A673 (cell line): ENCODE results near the gene STEAP1B. TPM values are rescaled to one million over a fixed set of nuclear protein-coding genes. Genes with fewer than 3 reads are reported as not detected.

Experiments used
- BruUV-seq: library from RNA; stranded (reverse); fragments of 400-500 nt; replicated peaks from 2 replicates; lab custom pipeline; 2021; lab: Mats Ljungman, UMichigan
- CTCF ChIA-PET: fragments of 300-600 bp; sonication (Branson Sonifier 250); formaldehyde crosslinking; loops from one replicate; lab custom pipeline; 2022; ENCODE audit warnings: antibody characterized with exemption; lab: Charles Lee
- POLR2A ChIA-PET: fragments of 300-600 bp; sonication (Branson Sonifier 250); formaldehyde crosslinking; loops from one replicate; lab custom pipeline; 2022; ENCODE audit warnings: antibody characterized with exemption; ENCODE audit not compliant: low non-redundant PET; lab: Charles Lee
- DNase-seq: peaks from one replicate; pipeline ENCODE4 v3.0.0-alpha.2; 2015; ENCODE audit warnings: low spot score
- H3K27ac ChIP-seq: fragments of 200-600 bp; sonication (generic); 2 replicates; pipeline ENCODE4 v1.5.1; 2016; ENCODE audit warnings: mixed run types, low read depth, mild to moderate bottlenecking, mixed read lengths, antibody characterized with exemption, low read length; ENCODE audit not compliant: poor library complexity, severe bottlenecking
- H3K27me3 ChIP-seq: fragments of 200-600 bp; sonication (generic); replicated peaks from 2 replicates; pipeline ENCODE4 v1.6.1; 2017; ENCODE audit warnings: mixed run types, low read depth, mild to moderate bottlenecking, mixed read lengths, antibody characterized with exemption, low read length; ENCODE audit not compliant: insufficient read depth, poor library complexity
- H3K36me3 ChIP-seq: fragments of 200-600 bp; sonication (generic); 2 replicates; pipeline ENCODE4 v1.6.1; 2016; ENCODE audit warnings: mixed run types, mild to moderate bottlenecking, mixed read lengths, antibody characterized with exemption, low read length; ENCODE audit not compliant: insufficient read depth, poor library complexity, severe bottlenecking
- H3K4me1 ChIP-seq: fragments of 200-600 bp; sonication (generic); 2 replicates; pipeline ENCODE4 v1.6.1; 2017; ENCODE audit warnings: mixed run types, mild to moderate bottlenecking, mixed read lengths, antibody characterized with exemption, low read length; ENCODE audit not compliant: insufficient read depth, poor library complexity, severe bottlenecking
- H3K4me3 ChIP-seq: fragments of 200-600 bp; sonication (generic); 2 replicates; pipeline ENCODE4 v1.5.1; 2016; ENCODE audit warnings: low read depth, mixed run types, mild to moderate bottlenecking, mixed read lengths, low read length; ENCODE audit not compliant: poor library complexity, severe bottlenecking
- H3K9me3 ChIP-seq: fragments of 200-600 bp; sonication (generic); 2 replicates; pipeline ENCODE4 v1.6.1; 2016; ENCODE audit warnings: mixed run types, low read depth, mild to moderate bottlenecking, mixed read lengths, antibody characterized with exemption, low read length; ENCODE audit not compliant: poor library complexity, severe bottlenecking
- EZH2 ChIP-seq: fragments of 200-600 bp; sonication (generic); IDR thresholded peaks from 2 replicates; pipeline ENCODE4 v1.6.1; 2017; ENCODE audit warnings: borderline replicate concordance, low read depth, mild to moderate bottlenecking, mixed read lengths, antibody characterized with exemption, low read length; ENCODE audit not compliant: poor library complexity, severe bottlenecking
- intact Hi-C: fragments of 100-400 bp; cut with micrococcal nuclease; formaldehyde crosslinking; loops from one replicate; pipeline ENCODE4 v1.10.0; 2022; ENCODE audit not compliant: unreplicated experiment
- total RNA-seq: library from RNA; stranded (reverse); gene quantifications from 2 replicates; pipeline ENCODE4 v1.2.3, GENCODE V29; 2021
- TF ChIP-seq, protein P1 (sequence below): fragments of 300-800, 200-600 bp; sonication (generic); conservative IDR thresholded peaks from 2 replicates; pipeline ENCODE4 v1.5.1; 2017; ENCODE audit warnings: low read depth, mild to moderate bottlenecking, antibody characterized with exemption, low read length, moderate library complexity, mixed read lengths

STEAP1B gene
- total RNA-seq, 1 experiment from 2014 or later: 49.9 TPM

GRCh38 chr7:22422831-22423615 lies 77.0 kb downstream of the STEAP1B start:
- intact Hi-C loops: no loop called here
- POLR2A ChIA-PET: no interaction called here
- Histone ChIP-seq H3K9me3 (no peaks in the 10 kb centered on the region), H3K4me1 (peaks cover 9% of the 10 kb centered on the region), H3K27ac (no peak overlapping the region), H3K36me3 (no peaks in the 10 kb centered on the region), H3K4me3 (no peak overlapping the region), H3K27me3 (no peaks in the 10 kb centered on the region)
- CTCF ChIA-PET: no interaction called here
- no peak for TF ChIP-seq EZH2
- TF ChIP-seq, protein P1, sequence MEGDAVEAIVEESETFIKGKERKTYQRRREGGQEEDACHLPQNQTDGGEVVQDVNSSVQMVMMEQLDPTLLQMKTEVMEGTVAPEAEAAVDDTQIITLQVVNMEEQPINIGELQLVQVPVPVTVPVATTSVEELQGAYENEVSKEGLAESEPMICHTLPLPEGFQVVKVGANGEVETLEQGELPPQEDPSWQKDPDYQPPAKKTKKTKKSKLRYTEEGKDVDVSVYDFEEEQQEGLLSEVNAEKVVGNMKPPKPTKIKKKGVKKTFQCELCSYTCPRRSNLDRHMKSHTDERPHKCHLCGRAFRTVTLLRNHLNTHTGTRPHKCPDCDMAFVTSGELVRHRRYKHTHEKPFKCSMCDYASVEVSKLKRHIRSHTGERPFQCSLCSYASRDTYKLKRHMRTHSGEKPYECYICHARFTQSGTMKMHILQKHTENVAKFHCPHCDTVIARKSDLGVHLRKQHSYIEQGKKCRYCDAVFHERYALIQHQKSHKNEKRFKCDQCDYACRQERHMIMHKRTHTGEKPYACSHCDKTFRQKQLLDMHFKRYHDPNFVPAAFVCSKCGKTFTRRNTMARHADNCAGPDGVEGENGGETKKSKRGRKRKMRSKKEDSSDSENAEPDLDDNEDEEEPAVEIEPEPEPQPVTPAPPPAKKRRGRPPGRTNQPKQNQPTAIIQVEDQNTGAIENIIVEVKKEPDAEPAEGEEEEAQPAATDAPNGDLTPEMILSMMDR: no peak
- DNase-seq: no peak
- no TSS peak for BruUV-seq

DNA sequence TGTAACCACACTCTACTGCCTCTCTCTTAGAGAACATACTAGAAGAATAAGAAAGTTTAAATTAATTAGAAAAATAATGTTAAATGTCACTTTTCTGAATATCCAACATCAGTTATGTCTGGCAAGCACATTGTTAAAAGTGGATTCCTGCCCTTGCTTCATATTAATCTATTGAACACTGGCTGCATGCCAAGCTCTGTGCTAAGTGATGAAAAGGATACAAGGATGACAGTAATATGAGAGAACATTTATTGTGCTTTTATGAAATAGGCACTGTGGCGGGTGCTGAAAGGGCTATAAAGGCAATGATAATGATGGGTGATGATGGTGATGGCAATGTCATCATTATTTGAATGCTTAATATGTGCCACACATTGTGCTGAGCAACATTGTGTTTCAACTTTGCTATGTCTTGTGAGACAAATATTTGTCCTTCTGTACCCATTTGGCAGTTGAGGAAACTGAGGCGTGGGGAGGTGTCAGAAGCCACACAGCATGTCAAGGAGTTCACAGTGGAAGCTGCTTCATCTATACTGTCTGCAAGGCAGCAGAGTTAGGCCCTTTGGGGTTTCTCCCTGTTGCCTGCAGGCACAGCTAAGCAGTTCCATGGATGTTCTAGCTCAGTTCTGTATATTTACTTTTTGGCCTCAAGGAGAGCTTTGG lies 78.9 kb downstream of the STEAP1B start:
- peaks cover 9% of the 10 kb centered on the region for H3K4me1 ChIP-seq
- no peaks in the 10 kb centered on the region for H3K27me3 ChIP-seq
- intact Hi-C loops: no loop called here
- no peak overlapping the region for H3K27ac ChIP-seq
- no TSS peak for BruUV-seq
- no peak for TF ChIP-seq EZH2
- TF ChIP-seq, protein P1: no peak
- ChIA-PET POLR2A (no interaction called here), CTCF (no interaction called here)
- no peaks in the 10 kb centered on the region for H3K36me3 ChIP-seq
- DNase-seq: peak; percentile 37
- H3K4me3 ChIP-seq: no peak overlapping the region
- H3K9me3 ChIP-seq: no peaks in the 10 kb centered on the region

GRCh38 chr7:22420008-22420407 lies 80.0 kb downstream of the STEAP1B start:
- Histone ChIP-seq H3K9me3 (no peaks in the 10 kb centered on the region), H3K27me3 (no peaks in the 10 kb centered on the region), H3K4me3 (no peak overlapping the region), H3K36me3 (no peaks in the 10 kb centered on the region), H3K4me1 (peaks cover 7% of the 10 kb centered on the region), H3K27ac (no peak overlapping the region)
- intact Hi-C loops: no loop called here
- ChIA-PET CTCF (no interaction called here), POLR2A (no interaction called here)
- DNase-seq: no peak
- BruUV-seq: no TSS peak
- TF ChIP-seq, protein P1: no peak
- TF ChIP-seq EZH2: no peak
